GM12874 (cell line): ENCODE data around the gene L2HGDH.

Experiments used
- CTCF ChIP-seq: IDR thresholded peaks from 2 replicates; pipeline ENCODE4 v1.5.1; 2011; ENCODE audit warnings: low read depth, mild to moderate bottlenecking, control low read depth, low read length, moderate library complexity; ENCODE audit not compliant: insufficient read depth

Gene L2HGDH

GRCh38 chr14:50272498-50272897 is 39.5 kb downstream of the L2HGDH start:
- TF ChIP-seq CTCF = no peak

- TF ChIP-seq CTCF = no peak
These were observed 41.1 kb downstream of the L2HGDH start for GRCh38 chr14:50270932-50271331.

- no peak for TF ChIP-seq CTCF
These were observed 47.0 kb downstream of the L2HGDH start for GRCh38 chr14:50265029-50265428.

GRCh38 chr14:50263321-50263720 is 48.7 kb downstream of the L2HGDH start:
- TF ChIP-seq CTCF = no peak

- TF ChIP-seq CTCF = no peak
These were observed 49.2 kb downstream of the L2HGDH start for GRCh38 chr14:50262865-50263264.

GRCh38 chr14:50260511-50260910 is 51.5 kb downstream of the L2HGDH start:
- peak; percentile 49 for TF ChIP-seq CTCF

GRCh38 chr14:50260072-50260471 is 52.0 kb downstream of the L2HGDH start:
- no peak for TF ChIP-seq CTCF

GRCh38 chr14:50257732-50258131 is 54.3 kb downstream of the L2HGDH start:
- TF ChIP-seq CTCF = no peak
